Occipital lobe (tissue), 2 donors: ENCODE measurements around the gene FKBP4. TPM values are rescaled to one million over a fixed set of nuclear protein-coding genes. Genes with fewer than 3 reads are reported as not detected.

Source experiments
- DNase-seq: peaks from one replicate; lab custom pipeline; 2025; lab: John Stamatoyannopoulos, UW
- total RNA-seq: library from RNA; depleted of rRNA; stranded (reverse); fragments of >200 nt; gene quantifications from one replicate; pipeline ENCODE4 v1.2.3, GENCODE V29; 2014

Gene FKBP4
- total RNA-seq, 1 donor from 2014 or later, result 41.2 TPM

GRCh38 chr12:2845280-2845679 is 50.5 kb downstream of the FKBP4 start:
- no peak for DNase-seq

- DNase-seq, result no peak
These were observed 57.2 kb downstream of the FKBP4 start for GRCh38 chr12:2851931-2852330.

- DNase-seq, result peak; percentile 47
These were observed 58.9 kb downstream of the FKBP4 start for GRCh38 chr12:2853626-2854025.

Other genes starting within 250 kb of the FKBP4 start
- 11.7 TPM for gene ITFG2, start 17.7 kb downstream of the FKBP4 start, total RNA-seq
- gene NRIP2, start 40.1 kb downstream of the FKBP4 start, total RNA-seq, result 0.62 TPM
- not detected for gene TEX52, start 62.1 kb downstream of the FKBP4 start, total RNA-seq
- gene FOXM1, start 82.2 kb downstream of the FKBP4 start, total RNA-seq, result 1.1 TPM
- gene RHNO1, start 82.3 kb downstream of the FKBP4 start, total RNA-seq, result 41.5 TPM
- gene TULP3, start 95.9 kb downstream of the FKBP4 start, total RNA-seq, result 9.7 TPM
- gene TEAD4, start 164.4 kb downstream of the FKBP4 start, total RNA-seq, result 0.94 TPM